GM12864 (cell line): ENCODE results near the gene TCERG1L.

Source experiments
- DNase-seq: peaks from one replicate; pipeline ENCODE4 v3.0.0-alpha.2; 2011; ENCODE audit warnings: low read depth
- H3K4me3 ChIP-seq: 2 replicates; pipeline ENCODE4 v1.5.1; 2011; ENCODE audit warnings: mild to moderate bottlenecking, low read depth, low read length, control low read depth
- CTCF ChIP-seq: IDR thresholded peaks from 2 replicates; pipeline ENCODE4 v1.5.1; 2011; ENCODE audit warnings: low read depth, mild to moderate bottlenecking, moderate library complexity, low read length, control low read depth, inconsistent platforms; ENCODE audit errors: missing control alignments

The TCERG1L gene

DNA sequence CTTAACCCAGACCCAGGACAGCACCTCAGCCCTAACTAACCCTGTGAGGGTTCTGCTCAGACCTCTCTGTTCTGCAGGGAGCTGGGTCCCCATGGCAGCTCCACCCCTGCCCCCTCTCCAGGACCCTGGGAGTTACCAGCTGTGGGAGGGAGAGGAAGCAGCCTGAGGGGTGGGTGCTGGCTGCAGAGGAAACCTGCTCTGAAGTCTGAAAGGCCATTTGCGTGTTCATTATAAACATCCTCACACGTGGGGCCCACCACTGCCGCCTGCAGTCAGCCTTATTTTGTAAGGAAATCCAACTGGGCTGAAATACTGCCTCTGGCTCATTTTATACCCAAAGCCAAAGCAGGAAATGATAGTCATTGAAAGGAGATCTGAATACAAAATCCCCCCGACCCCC is 195.7 kb downstream of the TCERG1L start:
- DNase-seq, result no peak
- TF ChIP-seq CTCF, result no peak
- no peak overlapping the region for H3K4me3 ChIP-seq

GRCh38 chr10:131115321-131115720 is 196.2 kb downstream of the TCERG1L start:
- no peak for DNase-seq
- no peak overlapping the region for H3K4me3 ChIP-seq
- no peak for TF ChIP-seq CTCF

- no peak for DNase-seq
- no peak for TF ChIP-seq CTCF
- H3K4me3 ChIP-seq, result no peak overlapping the region
Observed at GRCh38 chr10:131114846-131115245, 196.7 kb downstream of the TCERG1L start.

DNA sequence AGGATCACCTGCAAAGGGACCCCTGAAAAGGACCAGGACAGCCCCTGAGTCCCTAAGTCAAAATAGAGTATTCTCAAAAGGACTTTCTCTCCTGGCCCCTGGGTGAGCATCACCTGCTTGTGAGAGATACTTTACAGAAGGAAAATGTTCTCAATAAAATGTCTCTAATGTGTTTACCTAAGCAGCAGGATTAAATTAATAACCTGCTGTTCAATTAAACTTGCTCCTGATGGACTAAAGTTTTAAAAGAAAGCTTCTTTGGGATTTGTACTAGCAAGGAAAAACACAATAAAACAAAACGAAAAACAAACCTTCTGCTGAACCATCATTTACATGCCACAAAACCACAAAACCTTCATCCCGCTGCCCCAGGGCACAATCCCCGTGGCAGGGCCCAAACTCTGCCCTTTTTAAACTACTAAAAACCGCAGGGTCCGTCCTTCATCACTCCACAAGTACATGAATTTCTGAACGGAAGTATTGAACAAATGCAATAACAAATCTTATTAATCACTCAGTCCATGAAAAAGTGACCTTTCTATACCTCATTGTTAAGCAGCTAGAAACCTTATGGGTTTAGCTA is 197.7 kb downstream of the TCERG1L start:
- no peak for DNase-seq
- H3K4me3 ChIP-seq, result no peak overlapping the region
- no peak for TF ChIP-seq CTCF

DNA sequence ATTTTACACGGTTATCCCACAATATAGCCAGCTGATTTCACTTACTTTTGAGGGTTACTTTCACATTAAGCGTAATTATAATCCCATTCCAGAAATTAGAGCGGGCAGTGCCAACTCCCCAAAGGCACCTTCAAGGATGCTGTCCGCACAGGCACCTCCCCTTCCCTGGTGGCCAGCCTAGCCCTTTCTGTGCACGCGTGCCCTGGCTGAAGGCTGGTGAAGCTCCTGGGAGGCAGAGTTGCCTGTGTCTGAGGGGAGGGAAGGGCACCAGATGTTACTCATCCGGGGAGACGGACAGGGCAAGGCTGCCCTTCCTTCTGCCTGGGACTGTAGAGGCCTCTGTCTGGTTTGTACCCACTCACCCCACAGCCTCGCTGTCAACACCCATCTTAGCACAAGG is 198.4 kb downstream of the TCERG1L start:
- no peak for TF ChIP-seq CTCF
- DNase-seq, result no peak

DNA sequence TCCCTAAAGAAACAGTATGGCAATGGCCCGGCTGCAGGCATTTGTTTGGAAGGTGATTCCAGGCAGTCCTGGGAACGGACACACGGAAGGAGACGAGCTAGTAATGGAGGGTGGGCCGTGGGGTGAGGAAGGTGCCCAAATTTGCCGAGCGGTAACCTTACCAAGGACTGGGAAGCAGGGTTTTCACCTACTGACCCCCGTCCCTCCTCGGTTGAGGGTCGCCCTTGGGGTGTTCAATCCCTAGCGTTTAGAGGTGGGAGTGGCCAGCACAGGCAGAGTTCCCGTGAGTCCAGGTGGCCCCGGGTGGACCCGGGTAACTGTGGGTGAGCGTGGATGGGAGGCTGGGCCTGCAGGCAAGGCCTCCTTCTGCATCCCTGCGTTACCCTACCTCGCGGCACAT is 198.8 kb downstream of the TCERG1L start:
- H3K4me3 ChIP-seq, result no peak overlapping the region
- no peak for TF ChIP-seq CTCF
- no peak for DNase-seq

More for the DNA sequence above, 198.4 kb downstream of the TCERG1L start:
- H3K4me3 ChIP-seq, result no peak overlapping the region

- DNase-seq, result no peak
- TF ChIP-seq CTCF, result no peak
- no peak overlapping the region for H3K4me3 ChIP-seq
Observed at GRCh38 chr10:131111471-131112080, 199.9 kb downstream of the TCERG1L start.
